Eye (tissue), 1 donor: ENCODE results near the gene ABCC8.

ENCODE experiments used
- DNase-seq: peaks from one replicate; pipeline ENCODE4 v3.0.0-alpha.2; 2015

ABCC8 gene

GRCh38 chr11:17476317-17477083 is at the start of gene ABCC8:
ABCC8 (minus strand) TSS chr11:17476845; CDS start chr11:17476776, 69 bp downstream.
- DNase-seq = peak; percentile 66

DNA sequence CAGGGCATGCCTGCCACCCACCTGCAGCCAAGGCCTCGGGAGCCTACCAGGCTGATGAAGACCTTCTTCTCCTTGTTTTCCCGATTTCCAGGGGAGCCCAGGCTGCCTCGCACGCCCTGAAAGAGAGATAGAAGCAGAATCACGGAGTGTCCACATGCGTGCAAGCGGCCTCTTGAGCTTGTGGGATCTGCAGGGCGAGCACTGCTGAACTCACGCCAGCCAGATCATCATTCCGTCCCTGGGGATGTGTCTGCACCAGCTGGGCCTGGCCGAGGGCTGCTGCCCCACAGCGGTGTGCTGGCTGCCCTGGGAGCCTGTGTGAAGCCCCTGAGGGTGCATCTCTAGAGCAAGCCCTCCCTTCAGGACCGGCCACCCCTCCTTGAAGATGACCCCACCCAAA is 49.7 kb upstream of the ABCC8 start:
- DNase-seq = no peak

DNA sequence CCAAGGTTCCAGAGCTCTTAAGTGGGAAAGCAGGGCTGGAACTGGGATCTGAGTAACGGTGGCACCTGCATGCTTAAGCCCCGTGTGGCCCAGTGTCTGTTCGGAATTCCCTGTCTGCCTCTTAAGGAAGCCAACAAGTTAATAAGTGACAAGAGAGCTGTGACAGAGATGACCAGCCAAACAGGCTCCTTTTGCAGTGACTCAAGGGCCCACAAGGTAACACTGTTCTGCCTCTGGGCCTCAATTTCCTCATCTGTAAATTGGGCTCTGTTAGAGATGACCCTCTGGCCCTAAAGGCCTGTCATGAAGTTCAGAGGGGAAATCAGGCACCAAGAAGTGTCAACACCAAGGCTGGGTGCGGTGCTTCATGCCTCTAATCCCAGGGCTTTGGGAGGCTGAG is 48.9 kb upstream of the ABCC8 start:
- DNase-seq = no peak

- DNase-seq = no peak
Measured at GRCh38 chr11:17524221-17524620, 47.6 kb upstream of the ABCC8 start.

GRCh38 chr11:17522655-17523054 is 46.0 kb upstream of the ABCC8 start:
- no peak for DNase-seq

GRCh38 chr11:17521106-17521900 is 44.7 kb upstream of the ABCC8 start:
- DNase-seq = no peak

GRCh38 chr11:17519061-17519885 is 42.6 kb upstream of the ABCC8 start:
- DNase-seq = no peak

DNA sequence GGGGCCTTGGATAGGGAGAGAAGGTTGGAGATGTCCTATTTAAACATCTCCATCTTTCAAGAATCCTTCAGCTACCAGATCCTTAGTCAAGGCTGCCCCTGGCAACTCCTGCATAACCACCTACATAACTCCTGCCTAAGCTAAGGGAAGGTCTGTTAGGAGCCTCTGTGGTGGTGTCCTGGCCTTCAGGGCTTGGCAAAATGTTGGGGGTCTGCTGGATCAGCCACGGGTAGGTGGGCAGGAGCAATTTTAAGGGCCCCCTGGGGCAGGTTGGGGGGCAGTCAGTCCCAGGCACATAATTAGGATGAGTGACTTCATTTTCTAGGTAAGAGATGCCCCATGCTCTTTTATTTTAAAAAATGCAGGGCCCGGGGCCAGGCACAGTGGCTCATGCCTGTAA is 41.7 kb upstream of the ABCC8 start:
- no peak for DNase-seq

DNA sequence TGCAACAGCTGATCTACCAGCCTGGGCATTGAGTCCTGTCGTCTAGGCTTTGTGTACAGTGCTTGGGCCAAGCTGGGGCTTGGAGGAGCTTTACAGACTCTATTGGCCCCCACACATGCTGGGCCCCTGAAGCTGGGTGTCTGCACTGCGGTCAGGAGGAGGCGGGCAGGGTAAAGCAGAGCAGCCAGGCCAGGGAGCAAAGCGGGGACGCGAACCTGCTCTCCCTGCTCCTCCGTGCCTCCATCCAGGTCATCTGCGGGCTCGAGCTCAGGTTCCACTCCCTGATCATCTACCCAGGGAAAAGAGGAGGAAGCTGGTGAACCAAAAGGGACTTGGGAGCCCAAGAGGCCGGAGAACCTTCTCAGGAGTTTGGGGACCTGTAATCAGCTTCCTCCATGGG is 40.5 kb upstream of the ABCC8 start:
- no peak for DNase-seq

- DNase-seq = no peak
Measured at GRCh38 chr11:17516551-17517150, 40.0 kb upstream of the ABCC8 start.

DNA sequence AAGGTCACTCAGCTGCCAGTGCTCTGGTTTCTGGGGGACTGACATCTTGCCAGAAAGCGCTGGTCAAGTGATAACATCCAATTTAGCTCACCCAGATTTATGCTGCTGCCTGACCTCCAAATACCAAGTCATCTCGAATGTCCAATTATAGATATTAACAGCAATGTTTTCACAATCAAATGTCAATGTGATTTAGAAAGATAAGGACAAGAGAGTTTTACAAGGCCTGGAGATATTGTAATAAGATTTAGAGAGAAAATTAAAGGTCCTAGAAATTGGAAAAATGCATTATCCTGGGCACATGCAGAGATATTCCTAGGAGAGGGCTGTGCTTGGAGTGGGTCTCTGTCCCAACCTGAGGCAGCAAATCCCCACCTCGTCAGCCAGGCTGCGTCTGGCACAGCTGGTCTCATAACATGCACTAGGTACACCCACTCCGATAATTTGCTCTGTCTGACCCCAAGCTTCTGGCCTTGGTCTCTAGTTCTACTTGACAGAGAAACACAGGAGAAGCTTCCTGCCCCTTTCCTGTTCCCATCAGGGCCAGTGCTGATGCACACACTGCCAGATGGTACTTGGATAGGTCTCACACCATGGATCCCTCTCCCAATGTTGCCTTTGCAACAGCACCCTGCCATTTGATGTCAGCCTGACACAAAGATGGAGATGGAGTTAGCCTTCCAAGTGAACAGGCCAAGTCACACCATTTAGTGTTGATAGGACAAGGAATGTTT is 39.0 kb upstream of the ABCC8 start:
- no peak for DNase-seq

DNA sequence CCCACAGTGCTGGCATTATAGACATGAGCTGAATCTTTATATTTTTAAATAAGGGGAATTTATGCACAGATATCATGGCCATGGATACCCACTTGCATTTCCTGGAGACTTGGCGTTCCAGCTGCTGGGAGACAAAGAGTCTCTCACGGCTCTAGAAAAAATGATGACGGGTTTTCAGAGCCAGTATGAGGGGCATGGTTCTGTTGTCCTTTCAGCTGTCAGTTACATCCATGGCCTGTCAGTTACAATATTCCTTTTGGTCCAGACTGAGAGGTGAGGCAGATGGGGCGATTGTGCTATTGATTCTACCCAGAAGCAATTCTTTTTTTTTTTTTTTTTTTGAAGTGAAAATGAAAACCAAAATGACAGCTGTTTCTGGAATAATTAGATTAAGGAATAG is 37.8 kb upstream of the ABCC8 start:
- peak; percentile 78 for DNase-seq

GRCh38 chr11:17513853-17514252 is 37.2 kb upstream of the ABCC8 start:
- no peak for DNase-seq

DNA sequence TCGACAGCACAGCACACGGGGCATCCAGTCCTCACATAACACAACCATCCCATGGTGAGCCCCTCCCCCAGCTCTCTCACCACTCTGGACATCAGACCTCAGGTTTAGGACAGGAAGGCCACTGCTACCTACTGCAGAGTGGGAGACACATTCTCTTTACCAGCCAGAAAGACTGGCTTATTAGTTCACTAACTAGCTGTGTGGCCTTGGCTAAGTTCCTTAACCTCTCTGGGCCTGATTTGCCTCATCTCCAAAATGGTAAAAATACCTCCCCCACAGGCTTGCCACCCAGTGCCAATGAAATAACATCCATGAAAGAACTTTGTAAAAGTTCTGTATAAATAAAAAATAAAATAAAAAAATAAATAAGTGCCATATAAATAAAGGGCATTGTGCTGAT is 35.5 kb upstream of the ABCC8 start:
- DNase-seq = no peak

DNA sequence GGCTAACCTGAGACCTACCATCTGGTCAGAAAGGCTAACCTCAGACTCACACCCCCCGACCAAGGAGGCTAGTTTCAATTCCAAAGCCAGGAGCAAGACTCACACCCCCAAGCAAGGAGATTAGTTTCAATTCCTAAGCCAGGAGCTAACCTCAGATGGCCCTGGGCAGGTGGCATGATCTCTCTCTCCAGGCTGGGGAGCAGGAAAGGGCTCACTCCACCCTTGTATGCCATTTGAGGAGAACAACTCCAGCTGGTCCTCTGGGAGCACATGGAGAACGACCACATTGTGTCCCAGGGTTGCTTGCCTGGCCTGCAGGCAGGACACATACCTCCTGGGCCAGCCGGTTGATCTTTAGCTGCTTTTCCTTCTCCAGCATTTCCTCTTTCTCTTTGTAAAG is 34.9 kb upstream of the ABCC8 start:
- DNase-seq = no peak

- no peak for DNase-seq
Measured at GRCh38 chr11:17510507-17511206, 34.0 kb upstream of the ABCC8 start.

DNA sequence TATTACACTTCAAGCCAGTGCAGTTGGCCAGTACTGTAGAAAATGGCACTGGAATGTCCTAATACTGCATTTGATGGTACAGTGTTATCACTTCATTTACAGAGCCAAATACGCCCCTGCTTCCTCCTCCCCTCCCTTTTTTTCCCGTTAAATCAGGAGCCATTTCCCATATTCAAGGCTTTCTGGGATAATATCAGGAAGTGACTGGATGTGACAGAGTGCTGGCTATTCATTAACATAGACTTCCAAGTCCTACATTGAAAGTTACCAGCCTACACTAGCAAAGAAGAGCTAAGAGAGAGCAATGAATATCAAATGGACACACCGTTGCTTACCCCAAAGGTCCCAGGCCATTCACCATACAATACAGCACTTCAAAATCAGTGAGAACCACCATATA is 32.1 kb upstream of the ABCC8 start:
- DNase-seq = no peak

DNA sequence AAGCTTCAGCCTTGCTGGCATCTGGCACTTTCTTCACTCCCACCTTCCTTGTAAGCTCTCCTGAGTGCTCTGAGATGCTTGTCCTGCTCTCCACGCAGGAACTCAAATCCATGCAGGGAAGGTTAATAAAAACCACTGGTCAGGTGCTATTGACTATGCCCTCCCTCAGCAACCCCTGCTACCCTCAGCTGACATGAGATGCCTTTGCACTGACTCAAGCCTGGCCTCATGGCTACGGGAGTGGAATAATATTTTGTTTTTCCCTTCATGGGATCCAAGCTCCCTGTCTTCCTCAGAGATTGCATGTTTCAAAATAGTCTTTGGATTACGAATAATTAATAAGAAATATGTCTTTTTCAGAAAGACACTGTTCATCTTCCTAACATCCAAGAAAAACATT is 31.7 kb upstream of the ABCC8 start:
- no peak for DNase-seq

- DNase-seq = peak; percentile 44
Measured at GRCh38 chr11:17507773-17508172, 31.1 kb upstream of the ABCC8 start.

GRCh38 chr11:17506942-17507341 is 30.3 kb upstream of the ABCC8 start:
- no peak for DNase-seq

DNA sequence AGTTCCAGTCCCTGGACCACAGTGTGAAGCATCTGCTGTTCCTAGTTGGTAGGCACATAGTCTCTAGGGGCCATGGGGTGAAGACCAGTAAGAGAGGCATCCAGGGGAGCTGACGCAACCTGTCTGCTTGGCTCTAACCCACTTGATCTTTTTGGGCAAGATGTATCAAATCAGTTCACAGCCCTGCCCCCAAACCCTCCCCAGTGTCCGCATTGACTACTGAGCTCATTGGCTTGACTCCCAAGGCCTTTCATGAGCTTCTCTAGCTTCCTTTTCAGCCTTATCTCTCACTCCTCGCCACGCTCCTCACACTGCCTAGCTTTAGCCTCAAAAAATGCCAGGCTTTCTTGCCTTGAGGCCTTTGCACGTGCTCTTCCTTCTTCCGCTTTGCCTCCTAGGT is 29.7 kb upstream of the ABCC8 start:
- no peak for DNase-seq

DNA sequence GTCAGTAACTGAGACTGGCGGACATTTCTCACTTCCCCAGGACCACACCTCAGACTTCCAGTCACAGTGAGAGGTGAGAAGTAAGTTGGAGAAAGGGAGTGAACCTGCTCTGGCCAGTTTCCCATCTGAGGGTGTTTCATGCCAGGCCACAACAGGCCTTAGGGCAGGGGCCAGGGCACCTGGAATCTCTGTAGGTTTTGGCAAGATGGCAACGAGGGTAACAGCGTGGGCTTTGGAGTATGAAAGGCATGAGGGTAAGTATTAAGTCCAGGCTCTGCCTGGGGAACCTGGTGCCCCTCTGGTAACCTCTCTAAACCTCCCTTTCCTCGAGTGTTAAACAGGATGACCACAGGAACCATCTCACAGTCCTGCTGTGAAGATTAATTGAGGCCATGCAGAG is 28.5 kb upstream of the ABCC8 start:
- DNase-seq = no peak
